HCT116 (cell line): Measurements from ENCODE around the gene DAGLB.

Experiments
- EZH2 ChIP-seq: fragments of 200-600 bp; sonication (generic); IDR thresholded peaks from 2 replicates; pipeline ENCODE4 v1.6.1; 2017; ENCODE audit warnings: antibody characterized with exemption, mixed run types
- POLR2A ChIP-seq: IDR thresholded peaks from 2 replicates; pipeline ENCODE4 v1.7.0; 2011; ENCODE audit warnings: borderline replicate concordance; ENCODE audit not compliant: insufficient read depth, insufficient read length; ENCODE audit errors: extremely low read depth
- REST ChIP-seq: IDR thresholded peaks from 2 replicates; pipeline ENCODE4 v1.6.1; 2012; ENCODE audit warnings: low read depth
- TCF7L2 ChIP-seq: IDR thresholded peaks from 2 replicates; pipeline ENCODE4 v1.7.0; 2011; ENCODE audit warnings: borderline replicate concordance, inconsistent platforms; ENCODE audit not compliant: insufficient read depth, insufficient read length; ENCODE audit errors: extremely low read depth
- TF ChIP-seq, protein P1 (sequence below), 3 experiments: fragments of 200-600 bp in 1 of 3; sonication (generic) in 1 of 3; IDR thresholded peaks in 2 of 3; conservative IDR thresholded peaks in 1 of 3; 2 replicates each; pipeline ENCODE4 v1.5.1; 2012 to 2017; ENCODE audit warnings: low read depth in 2 of 3, low read length in 2 of 3, antibody characterized with exemption in 1 of 3, borderline replicate concordance in 1 of 3, control low read depth in 1 of 3, mild to moderate bottlenecking in 1 of 3, mixed read lengths in 1 of 3, mixed run types in 1 of 3, moderate library complexity in 1 of 3; ENCODE audit not compliant: insufficient read depth in 1 of 3

- TF ChIP-seq, protein P1, sequence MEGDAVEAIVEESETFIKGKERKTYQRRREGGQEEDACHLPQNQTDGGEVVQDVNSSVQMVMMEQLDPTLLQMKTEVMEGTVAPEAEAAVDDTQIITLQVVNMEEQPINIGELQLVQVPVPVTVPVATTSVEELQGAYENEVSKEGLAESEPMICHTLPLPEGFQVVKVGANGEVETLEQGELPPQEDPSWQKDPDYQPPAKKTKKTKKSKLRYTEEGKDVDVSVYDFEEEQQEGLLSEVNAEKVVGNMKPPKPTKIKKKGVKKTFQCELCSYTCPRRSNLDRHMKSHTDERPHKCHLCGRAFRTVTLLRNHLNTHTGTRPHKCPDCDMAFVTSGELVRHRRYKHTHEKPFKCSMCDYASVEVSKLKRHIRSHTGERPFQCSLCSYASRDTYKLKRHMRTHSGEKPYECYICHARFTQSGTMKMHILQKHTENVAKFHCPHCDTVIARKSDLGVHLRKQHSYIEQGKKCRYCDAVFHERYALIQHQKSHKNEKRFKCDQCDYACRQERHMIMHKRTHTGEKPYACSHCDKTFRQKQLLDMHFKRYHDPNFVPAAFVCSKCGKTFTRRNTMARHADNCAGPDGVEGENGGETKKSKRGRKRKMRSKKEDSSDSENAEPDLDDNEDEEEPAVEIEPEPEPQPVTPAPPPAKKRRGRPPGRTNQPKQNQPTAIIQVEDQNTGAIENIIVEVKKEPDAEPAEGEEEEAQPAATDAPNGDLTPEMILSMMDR (IDR thresholded peaks at IDR 0.05 in 2 of 3, conservative IDR thresholded peaks at IDR 0.05 in 1 of 3; ENCODE audit: borderline replicate concordance in 1 of 3, insufficient read depth in 1 of 3, low read depth in 2 of 3, low read length in 2 of 3): no peak
- TF ChIP-seq REST (no peak), TCF7L2 (no peak), EZH2 (no peak), POLR2A (no peak)
Measured at GRCh38 chr7:6398943-6399342, 48.8 kb downstream of the DAGLB start.
